ENCODE measurements around the gene FHL2.

- TF ChIP-seq SUZ12 (IDR thresholded peaks at IDR 0.05; ENCODE audit: extremely low read depth, insufficient read depth, insufficient read length) (no peak), ZNF274 (IDR thresholded peaks at IDR 0.05; ENCODE audit: low read depth, low read length) (no peak)
Measured at GRCh38 chr2:105426626-105427292, 27.9 kb upstream of the FHL2 start.

Data from NT2/D1 (cell line).